GM19463 (cell line): ENCODE data around the gene SPRN.
"Not testable (repeated sequence)": the region's sequence is repeated elsewhere in the genome, so short reads cannot be mapped to it uniquely, and the experiment has no call there.

ENCODE experiments used
- ATAC-seq: cut with Tn5 transposase; IDR thresholded peaks from one replicate; pipeline ENCODE4 v1.9.1; 2021; ENCODE audit warnings: mild to moderate bottlenecking, moderate library complexity; ENCODE audit not compliant: unreplicated experiment

SPRN gene

DNA sequence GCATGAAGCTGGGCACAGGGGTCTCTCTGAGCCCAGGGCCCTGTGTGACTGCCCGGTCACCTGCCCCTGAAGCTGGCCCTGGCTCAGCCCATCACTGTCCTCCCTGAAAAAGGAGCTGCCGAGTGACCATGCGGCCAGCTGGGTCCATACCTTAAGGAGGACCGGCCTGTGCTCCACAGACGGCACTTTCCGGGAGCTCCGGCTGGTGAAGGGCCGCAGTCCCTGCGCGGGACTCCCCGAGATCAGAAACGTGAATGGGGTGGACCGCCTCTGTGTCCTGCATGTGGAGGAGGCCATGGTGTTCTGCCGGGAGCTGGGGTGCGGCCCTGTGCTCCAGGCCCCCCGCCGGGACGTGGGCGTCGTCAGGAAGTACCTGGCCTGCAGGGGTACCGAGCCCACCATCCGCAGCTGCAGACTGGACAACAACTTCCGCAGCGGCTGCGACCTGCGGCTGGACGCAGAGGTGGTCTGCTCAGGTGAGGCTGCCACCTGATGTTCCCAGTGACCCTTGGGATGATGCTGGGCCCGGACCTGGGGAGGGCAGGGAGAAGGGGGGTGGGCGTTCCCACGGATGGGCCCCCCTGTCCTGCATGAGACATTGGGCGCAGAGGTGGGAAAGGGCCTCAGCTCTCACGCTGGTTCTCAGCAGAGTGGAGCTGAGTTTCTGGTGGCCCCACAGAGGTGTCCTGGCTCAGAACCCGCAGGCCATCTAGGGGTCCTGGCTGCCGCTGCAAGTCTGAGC, 32.8 kb upstream of the SPRN start:
- no peak for ATAC-seq

DNA sequence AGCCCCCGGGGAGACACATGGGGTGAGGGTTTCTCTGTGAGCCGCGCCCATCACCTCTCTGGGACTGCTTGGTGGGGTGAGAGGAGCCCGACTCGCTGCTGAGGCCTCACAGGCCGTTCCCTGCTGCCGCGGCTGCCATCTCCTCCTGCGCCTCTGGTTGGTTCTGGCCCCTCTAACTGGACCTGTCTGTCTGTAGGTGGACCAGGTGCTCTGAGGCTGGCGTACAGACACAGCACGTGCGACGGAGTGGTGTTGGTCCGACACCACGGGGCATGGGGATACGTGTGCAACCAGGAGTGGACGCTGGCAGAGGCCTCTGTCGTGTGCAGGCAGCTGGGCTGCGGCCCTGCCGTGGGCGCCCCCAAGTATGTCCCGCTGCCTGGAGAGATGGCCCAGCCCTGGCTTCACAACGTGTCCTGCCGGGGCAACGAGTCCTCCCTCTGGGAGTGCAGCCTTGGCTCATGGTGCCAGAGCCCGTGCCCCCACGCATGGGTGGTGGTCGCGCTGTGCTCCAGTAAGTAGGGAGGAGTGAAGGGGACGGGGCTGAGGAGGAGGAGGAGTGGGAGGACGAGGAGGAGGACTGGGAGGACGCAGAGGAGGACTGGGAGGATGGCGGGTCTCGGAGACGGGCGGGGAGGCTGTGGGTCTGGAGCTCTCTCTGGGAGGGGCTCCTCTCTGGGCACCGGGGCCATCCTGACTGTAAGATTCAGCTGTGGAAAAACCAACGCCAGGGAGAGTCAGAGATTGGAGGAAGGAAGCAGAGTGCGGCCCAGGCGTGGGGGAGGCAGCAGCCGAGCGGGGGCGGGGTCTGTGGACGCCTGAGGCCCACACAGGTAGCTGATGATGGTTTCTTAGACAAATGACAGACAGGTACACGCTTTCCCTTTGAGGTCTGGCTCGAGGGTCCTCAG, 31.9 kb upstream of the SPRN start:
- no peak for ATAC-seq

DNA sequence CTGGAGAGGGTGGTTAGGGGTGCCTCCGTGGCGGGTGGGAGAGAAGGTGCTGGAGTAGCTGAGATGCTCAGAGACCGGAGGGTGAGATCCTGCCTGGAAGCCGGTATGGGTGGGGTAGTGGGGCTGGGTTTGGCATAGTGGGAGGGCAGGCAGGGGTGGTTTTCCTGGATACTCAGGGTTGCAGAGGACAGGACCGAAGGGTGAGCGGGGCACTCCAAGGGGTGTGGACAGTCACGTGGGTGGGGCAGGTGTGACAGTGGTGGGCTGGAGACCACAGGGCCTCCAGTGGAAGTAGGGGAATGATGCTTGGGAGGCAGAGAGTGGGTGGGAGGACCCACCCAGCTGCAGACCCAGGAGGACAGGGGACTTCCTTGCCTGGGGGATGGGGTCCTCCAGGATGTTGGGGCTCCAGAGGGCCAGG, 31.2 kb upstream of the SPRN start:
- ATAC-seq: no peak

DNA sequence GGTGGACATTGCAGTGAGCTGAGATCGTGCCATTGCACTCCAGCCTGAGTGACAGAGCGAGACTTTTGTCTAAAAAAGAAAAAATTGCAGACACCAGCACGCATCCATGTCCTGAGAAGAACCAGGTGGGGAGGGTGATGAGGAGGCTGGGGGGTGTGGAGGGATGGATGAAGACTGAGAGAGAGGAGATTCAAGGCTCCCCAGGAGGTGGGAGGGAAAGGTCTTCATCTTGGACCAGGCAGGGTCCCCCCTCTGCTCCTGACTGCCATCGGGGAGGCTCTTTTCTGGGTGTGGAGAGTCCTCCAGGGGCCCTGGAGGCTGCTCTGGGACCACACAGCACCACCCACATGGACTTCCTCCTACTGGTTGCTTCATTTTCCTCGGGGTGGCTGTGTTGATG, 30.8 kb upstream of the SPRN start:
- ATAC-seq: no peak

DNA sequence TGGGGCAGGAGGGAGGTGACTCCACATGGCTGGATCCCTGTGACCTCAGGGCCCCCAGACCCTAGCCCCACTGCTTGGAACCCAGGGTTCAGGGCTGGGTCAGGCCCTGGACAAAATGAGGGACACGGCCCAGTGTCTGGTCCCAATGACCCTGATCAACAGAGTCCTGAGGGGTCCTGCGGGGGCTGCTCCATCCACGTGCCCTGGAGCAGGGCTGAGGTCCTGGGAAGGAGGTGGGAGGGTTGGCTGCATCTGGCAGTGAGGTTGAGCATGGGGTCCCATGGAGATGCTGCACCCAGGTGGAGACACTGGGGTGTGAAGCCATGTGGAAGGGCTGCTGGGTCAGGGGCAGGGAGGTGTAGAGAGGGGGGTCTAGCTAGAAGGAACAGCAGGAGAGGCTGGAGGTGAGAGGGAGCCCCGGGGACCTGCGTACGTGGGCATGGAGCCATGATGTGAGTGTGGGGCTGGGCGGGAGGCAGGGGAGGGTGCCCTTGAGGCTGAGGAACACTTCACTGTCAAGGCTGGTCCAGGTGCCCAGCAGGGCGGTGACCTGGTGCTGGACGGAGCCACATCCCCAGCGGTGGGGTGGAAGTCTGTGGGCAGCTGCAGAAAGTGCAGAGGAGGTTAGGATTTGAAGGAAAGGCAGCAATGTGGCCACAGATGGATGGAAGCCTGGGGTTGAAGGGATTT, 29.9 kb upstream of the SPRN start:
- ATAC-seq: no peak

DNA sequence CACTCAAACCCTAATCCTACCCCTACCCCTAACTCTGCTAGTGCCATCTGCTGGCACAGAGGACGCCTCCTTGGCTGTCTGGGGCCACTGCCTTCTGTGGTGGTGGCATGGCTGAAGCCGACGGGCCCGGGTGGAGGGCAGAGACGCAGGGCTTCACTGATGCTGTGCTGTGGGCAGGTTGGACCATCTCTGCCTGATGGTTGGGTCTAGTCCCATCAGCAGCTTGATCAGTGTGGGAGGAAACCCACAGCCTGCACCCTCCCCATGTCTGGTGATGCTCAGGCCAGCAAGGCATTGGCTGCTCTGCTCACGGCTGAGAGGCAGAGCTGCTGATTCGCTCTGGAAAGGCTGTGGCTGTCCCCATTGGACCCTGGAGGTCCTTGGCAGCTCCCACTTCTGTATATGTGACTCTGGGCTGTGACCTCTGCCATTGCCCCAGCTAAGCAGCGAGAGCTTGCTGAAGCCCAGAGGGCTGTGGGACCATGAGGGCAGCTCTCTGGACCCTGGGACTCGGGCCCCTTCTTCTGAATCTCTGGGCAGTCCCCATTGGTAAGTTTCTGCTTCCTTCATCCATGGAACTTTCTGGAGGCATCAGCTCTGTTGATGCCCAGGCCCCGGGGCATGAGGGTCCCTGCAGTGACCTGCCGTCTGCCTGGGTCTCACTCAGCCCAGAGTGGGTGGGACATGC, 29.2 kb upstream of the SPRN start, which contains the start of gene SCART1:
Gene SCART1, plus strand, starts transcription at position 430 of the 688 bp plus-strand sequence. Its CDS starts 53 bp downstream, at position 483.
- no peak for ATAC-seq

DNA sequence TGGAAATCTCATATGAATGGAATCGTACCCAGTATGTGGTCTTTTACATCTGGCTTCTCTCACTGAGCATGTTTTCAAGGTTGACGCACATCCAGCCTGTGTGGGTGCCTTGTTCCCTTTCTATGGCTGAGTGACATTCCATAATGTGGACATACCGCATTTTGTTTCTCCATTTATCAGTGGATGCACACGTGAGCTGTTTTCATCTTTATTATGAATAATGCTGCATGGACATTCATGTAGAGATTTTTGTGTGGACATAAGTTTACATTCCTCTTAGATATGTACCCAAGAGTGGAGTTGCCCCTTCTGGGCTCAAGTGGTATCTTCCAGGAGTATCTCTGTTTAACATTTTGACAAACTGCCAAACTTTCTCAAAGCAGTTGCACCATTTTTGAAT, 28.0 kb upstream of the SPRN start:
- no peak for ATAC-seq

DNA sequence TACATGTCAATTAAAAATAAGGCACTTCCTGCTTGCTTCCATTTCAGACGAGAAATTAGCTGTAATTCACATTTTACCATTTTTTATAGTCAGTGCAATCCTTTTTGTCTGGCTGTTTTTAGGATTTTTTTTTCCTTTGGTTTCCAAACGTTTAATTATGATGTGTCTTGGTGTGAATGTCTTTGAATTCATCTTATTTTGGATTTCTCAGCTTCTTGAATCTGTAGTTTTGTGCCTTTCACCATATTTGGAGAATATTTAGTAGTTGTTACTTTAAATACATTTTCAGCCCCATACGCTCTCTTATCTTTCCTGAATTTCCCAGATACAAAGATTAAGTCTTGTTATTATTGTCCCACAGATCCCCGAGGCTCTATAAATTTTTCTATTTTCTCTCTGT, 26.9 kb upstream of the SPRN start:
- ATAC-seq: no peak

DNA sequence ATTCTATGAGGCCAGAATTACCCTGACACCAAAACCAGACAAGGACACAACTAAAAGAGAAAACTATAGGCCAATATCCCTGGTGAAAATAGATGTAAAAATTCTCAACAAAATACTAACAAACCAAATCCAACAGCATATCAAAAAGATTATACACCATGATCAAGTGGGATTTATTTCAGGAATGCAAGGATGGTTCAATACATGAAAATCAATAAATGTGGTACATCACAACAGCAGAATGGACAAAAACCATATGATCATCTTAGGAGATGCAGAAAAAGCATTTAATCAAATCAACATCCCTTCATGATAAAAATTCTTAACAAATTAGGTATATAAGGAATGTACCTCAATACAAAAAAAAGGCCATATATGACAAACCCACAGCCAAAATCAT, 23.7 kb upstream of the SPRN start:
- no peak for ATAC-seq

DNA sequence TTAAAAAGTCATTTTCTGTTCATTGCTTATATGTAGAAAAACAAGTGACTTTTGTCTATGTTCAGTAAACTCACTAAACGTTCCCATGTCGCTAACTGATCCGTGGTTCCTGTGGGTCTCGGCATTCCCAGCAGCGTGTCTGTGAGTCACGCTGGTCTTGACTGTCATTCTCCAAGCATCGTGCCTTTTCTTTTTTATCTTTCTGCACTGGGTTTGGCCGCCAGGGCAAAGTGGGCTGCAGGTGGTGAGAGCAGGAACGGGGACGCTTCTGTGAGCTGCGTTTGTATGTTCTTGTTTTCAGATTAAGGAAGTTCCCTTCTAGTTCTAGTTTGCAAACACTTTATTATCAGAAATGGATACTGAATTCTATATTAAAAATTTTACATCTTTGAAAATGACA, 22.6 kb upstream of the SPRN start:
- ATAC-seq: no peak

DNA sequence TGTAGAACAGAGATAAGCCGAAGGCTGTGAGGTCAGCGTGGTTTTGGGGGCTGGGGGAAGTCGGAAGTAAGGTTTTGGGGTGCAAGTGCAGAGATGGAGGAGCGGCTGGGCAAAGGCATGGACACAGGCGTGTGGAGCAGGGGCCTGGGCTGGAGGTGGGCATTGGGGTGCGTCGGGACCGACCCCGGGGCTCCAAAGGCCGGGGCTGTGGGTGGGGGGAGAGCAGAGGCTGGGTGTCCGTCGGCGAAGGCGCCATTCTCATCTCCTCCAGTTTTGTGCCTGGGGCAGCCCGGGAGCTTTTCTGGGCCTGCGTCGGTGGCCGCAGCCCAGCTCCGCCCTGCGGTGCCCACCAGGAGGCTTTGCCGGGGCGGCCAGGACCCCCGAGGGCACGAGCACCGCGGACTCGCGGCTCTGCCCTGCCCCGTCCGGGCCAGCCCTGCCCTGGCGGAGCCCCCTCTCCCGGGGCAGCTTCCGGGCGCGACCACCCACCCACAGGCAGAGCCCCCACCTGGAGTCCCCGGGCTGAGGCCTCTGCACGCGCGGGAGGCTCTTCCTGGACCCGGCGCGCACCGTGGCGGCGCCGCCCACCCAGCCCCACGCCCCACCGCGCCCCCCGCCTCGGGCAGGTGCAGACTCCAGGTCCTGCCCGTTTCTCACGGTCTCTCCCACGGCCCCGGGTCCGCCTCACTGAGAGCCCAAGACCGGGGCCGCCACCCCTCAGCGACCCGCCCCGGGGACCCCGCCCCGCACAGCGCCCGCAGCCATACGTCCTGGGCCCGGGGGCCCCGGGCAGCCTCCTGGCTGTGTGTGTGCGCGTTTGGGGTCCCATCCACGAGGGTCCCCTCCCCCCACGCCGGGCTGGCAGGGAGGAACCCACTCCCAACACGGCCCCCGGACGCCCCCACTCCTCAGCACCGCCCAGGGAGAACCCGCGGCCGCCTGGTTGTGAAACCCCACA, 21.6 kb upstream of the SPRN start:
- no peak for ATAC-seq

DNA sequence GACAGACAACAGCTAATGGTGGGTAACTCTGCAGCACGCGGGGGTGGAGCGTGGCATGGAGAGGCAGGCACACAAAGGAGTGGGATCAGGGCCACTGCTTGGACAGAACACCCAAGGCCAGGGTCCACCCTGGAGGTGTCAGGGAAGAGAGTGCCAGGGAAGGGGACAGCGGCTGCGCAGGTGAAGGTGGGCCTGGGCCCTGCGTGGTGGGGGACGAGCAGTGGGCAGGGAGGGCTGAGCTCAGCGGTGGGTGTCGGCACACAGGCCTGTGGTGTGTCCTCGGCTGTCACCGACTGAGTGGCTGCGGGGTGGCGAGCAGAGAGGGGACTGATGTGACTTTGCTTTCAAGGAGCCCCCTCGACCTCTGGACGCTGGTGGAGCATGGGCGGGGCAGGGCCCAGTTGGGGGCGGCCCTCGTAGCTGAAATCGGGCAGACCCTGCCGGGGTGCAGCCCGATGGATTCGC, 20.9 kb upstream of the SPRN start:
- no peak for ATAC-seq

DNA sequence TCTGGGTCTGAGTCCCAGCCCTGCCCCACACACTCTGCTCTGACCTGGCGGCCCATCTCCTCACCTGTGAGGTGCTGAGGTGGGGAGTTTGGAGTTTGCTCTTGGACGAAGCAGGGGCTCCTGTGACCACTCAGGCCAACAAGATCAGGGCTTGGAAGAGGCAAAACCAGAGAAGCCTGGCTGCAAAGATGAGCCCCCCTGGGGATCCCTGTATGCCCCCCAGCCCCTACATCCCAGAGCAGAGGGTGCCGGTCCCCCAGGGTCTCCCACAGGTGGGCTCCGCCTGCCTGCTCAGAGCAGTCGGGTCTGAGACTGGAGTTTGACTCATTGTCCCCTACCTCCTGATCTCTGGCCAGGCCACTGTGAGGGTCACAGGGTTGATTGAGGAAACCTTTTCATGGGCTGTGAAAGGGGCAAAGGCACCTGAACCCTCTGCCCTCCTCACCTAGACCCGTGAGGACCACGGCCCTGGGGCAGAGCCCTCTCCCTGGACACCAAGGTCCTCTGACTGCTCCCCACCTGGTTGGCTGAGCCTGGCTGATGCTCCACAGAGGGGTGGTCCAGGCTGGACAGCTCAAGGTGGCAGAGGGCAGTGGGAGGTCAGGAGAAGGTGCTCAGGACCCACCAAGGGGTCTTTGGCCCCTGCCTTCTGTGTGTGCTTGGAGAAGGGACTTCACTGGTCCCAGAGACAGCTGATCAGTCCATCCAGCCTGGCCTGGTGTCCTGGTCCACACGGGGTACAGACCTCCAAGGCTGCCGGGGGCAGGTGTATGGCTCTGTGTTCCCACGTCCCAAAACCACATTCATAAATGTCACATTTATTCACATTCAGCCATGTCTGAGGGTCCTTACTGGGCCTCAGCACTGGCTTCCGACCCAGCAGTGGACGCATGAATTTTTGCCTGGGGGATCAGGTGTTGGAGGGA, 20.2 kb upstream of the SPRN start:
- ATAC-seq: no peak

DNA sequence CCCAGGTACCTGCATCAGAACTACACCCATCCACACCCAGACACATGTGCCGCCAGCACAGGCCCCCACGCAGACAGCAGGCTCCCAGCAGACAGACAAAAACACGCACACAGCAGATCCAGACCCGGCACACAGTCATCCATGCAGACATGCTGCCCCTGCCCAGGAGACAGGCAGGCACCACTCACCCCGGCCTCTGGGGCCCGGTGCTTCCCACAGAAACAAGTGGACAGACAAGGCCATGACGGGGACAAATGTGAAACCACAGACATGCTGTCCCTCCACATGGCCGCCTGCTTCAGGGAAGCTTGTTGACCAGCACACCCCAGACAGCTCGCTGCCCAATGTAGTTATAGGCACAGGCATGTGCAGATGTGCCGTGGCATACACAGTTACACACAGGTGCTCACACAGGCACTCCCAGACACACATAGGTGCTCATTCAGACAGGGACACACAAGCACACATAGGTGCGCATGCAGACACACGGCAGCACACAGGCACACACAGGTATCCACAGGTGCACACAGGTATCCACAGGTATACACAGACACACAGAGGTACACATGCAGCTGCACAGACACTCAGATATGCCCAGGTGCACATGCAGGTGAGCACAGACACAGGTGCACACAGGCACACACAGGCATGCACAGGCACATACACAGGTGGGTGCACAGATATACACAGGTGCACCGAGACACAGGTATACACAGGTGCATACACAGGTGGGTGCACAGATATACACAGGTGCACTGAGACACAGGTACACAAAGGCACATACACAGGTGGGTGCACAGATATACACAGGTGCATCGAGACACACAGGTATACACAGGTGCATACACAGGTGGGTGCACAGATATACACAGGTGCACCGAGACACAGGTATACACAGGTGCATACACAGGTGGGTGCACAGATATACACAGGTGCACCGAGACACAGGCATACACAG, 18.8 kb upstream of the SPRN start:
- no peak for ATAC-seq

DNA sequence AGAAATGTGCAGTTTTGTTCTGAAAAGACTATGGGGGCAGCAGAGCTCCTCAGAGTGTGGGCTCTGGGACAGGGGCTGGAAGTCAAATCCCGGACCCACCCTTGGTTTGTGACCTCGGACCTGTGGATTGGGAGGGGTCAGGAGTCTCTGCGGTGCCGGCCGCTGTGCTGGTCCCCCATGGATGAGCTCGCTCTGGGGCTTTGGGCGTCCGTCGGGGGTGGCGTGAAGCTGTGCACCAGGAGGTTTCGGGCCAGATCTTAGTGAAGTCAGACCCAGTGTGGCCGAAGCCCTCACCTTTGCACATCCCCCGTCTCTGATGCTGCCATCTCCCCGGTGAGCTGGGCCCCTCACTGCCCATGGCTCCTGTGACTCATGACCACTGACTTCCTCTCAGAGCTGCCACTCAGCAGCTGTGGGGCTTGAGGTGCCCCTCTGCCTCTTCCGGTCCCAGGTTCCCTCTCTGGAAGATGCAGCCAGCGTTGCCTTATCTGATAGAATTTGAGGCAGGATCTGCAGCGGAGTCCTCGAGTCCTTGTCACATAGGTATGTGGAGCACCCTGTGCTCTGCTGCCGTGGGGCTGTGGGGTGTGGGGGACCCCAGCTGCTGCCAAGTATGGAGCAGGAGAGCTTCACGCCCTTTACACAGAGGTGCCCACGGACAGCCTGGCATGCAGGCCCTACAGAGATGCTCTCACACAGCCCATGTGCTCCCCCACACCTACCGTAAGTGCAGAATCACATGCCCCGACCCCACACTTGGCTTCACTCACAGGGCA, 18.0 kb upstream of the SPRN start:
- ATAC-seq: no peak

DNA sequence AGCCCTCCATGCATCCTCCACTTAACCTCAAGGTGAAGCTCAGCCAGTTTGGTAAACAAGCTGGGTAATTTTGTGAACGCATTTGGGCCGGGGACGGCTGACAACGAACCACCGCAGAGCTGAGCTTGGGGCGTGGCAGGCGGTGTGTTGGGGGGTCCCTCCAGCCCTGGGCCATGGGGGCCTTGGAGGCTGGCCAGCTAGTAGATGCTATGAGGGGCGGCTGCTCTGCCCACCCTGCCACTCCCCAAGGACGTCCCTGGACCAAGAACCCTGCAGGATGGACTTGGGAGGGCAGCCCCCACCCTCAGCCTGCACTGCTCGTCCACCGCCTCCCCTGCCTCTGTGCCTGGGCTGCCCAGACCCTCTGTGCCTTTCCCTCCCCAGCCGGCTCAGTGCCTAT, 17.4 kb upstream of the SPRN start:
- no peak for ATAC-seq

DNA sequence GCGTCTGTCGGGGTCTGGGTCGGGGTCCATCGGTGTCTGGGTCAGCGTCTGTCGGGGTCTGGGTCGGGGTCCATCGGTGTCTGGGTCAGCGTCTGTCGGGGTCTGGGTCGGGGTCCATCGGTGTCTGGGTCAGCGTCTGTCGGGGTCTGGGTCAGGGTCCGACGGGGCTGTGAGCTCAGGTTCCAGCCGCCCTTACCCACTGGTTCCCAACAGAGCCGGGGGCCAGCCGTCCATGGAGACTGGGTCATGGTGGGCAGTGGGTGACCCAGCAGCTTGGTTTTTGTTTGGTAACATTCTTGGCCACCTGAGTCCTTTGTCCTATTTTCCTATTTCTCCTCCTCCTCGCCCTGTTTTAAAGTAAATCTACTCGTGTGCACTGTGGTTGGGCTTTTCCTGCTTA, 16.9 kb upstream of the SPRN start:
- not testable (repeated sequence) for ATAC-seq
